GM18519 (cell line): ENCODE data around the gene PILRB.

ENCODE experiments used
- ATAC-seq: cut with Tn5 transposase; IDR thresholded peaks from one replicate; pipeline ENCODE4 v1.9.1; 2021; ENCODE audit warnings: mild to moderate bottlenecking, moderate library complexity; ENCODE audit not compliant: unreplicated experiment, low FRiP score

The PILRB gene

GRCh38 chr7:100400656-100401055 is 42.7 kb downstream of the PILRB start:
- no peak for ATAC-seq

DNA sequence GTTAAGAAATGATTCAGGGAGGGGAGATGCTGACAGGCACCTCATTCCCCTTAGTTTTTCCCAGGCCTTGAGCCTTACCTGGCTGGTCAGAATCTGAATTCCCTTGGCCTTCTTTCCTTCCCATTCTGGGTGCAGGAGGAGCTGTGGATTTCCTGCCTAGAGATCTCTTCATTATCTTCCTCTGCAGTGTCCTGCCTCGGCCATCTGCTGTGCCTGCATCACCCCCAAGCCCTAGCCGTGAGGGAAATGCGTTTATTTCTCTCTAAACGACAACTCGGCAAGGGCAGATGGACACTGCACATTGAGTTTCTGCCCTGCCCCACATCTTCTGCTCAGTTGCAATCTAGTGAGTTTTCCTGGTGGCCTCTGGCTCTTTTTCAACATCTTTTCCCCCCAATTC is 43.9 kb downstream of the PILRB start:
- ATAC-seq, result no peak

GRCh38 chr7:100402241-100402640 is 44.3 kb downstream of the PILRB start:
- ATAC-seq, result no peak

- no peak for ATAC-seq
Measured at GRCh38 chr7:100406767-100407166, 48.9 kb downstream of the PILRB start.

- no peak for ATAC-seq
Measured at GRCh38 chr7:100407285-100408180, 49.6 kb downstream of the PILRB start.

DNA sequence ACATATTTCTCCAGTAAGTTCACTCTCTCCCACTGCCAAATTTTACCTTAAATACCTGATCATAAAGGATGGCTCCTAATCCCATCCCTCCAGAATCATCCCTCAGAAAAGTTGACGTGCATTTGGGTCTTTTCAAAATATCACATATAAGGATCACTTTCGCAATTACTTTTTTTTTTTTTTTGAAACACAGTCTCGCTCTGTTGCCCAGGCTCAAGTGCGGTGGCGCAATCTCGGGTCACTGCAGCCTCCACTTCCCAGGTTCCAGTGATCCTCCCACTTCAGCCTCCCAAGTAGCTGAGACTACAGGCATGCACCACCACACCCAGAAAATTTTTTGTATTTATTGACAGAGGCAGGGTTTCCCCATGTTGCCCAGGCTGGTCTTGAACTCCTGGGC is 53.2 kb downstream of the PILRB start:
- ATAC-seq, result no peak

- no peak for ATAC-seq
Measured at GRCh38 chr7:100413346-100413745, 55.4 kb downstream of the PILRB start.

DNA sequence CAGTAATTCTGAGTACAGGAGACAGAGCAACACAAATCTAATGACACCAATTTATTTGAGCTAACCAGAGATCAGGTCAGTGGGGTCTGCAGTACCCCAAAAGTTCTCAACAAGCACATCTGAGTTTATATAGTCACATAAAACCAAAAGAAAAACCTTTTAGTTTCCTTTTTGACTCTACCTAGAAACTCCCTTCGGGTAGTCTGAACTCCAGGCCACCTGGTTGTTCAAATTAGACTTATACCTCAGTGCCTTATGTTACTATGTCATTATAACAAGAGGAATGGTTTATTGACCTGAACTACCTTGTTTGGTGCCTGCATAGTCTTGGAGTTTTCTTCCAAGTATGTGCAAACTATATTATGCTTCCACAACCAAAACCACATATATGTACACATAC is 56.0 kb downstream of the PILRB start:
- no peak for ATAC-seq

- no peak for ATAC-seq
Measured at GRCh38 chr7:100415448-100415847, 57.5 kb downstream of the PILRB start.
